Smooth muscle cell (in vitro differentiated cells): ENCODE data around the gene SLC38A7. TPM values are rescaled to one million over a fixed set of nuclear protein-coding genes. Genes with fewer than 3 reads are reported as not detected.

Experiments
- DNase-seq: peaks from one replicate; lab custom pipeline; 2025; ENCODE audit not compliant: unreplicated experiment; lab: John Stamatoyannopoulos, UW
- H2AFZ ChIP-seq: fragments of 200-600 bp; sonication (generic); 2 replicates; pipeline ENCODE4 v1.6.0; 2016; ENCODE audit warnings: antibody characterized with exemption, low read depth, mild to moderate bottlenecking
- H3F3A ChIP-seq: fragments of 200-600 bp; sonication (generic); 2 replicates; pipeline ENCODE4 v1.6.0; 2017; ENCODE audit warnings: antibody characterized with exemption, low read depth
- H3K27ac ChIP-seq: fragments of 200-600 bp; sonication (generic); 2 replicates; pipeline ENCODE4 v1.5.1; 2016; ENCODE audit warnings: low read depth, mild to moderate bottlenecking
- H3K27me3 ChIP-seq: fragments of 200-600 bp; sonication (generic); 2 replicates; pipeline ENCODE4 v1.6.1; 2016; ENCODE audit warnings: low read depth, mild to moderate bottlenecking
- H3K36me3 ChIP-seq: fragments of 200-600 bp; sonication (generic); 2 replicates; pipeline ENCODE4 v1.5.1; 2016; ENCODE audit warnings: low read depth
- H3K4me1 ChIP-seq: fragments of 200-600 bp; sonication (generic); 2 replicates; pipeline ENCODE4 v1.5.1; 2016; ENCODE audit warnings: low read depth
- H3K4me2 ChIP-seq: fragments of 200-600 bp; sonication (generic); 2 replicates; pipeline ENCODE4 v1.6.0; 2016; ENCODE audit warnings: mild to moderate bottlenecking
- H3K4me3 ChIP-seq: fragments of 200-600 bp; sonication (generic); 2 replicates; pipeline ENCODE4 v1.5.1; 2016; ENCODE audit warnings: mild to moderate bottlenecking
- H3K79me2 ChIP-seq: fragments of 200-600 bp; sonication (generic); 2 replicates; pipeline ENCODE4 v1.6.0; 2016; ENCODE audit warnings: low read depth, mild to moderate bottlenecking
- H3K9ac ChIP-seq: fragments of 200-600 bp; sonication (generic); 2 replicates; pipeline ENCODE4 v1.6.0; 2016; ENCODE audit warnings: low read depth
- H3K9me3 ChIP-seq: fragments of 200-600 bp; sonication (generic); replicated peaks from 2 replicates; pipeline ENCODE4 v1.5.1; 2016; ENCODE audit warnings: low read depth
- H4K20me1 ChIP-seq: fragments of 200-600 bp; sonication (generic); 2 replicates; pipeline ENCODE4 v1.6.0; 2016; ENCODE audit warnings: low read depth
- CTCF ChIP-seq: fragments of 200-600 bp; sonication (generic); IDR thresholded peaks from 2 replicates; pipeline ENCODE4 v1.5.1; 2017; ENCODE audit warnings: borderline replicate concordance, mild to moderate bottlenecking, antibody characterized with exemption; ENCODE audit not compliant: insufficient read depth, poor library complexity, severe bottlenecking
- WGBS: methylation state at CpG from one replicate; pipeline ENCODE4 v1.1.7; 2016; ENCODE audit warnings: low lambda C conversion rate; 5-methylcytosine and 5-hydroxymethylcytosine counted together
- polyA plus RNA-seq: library from polyadenylated mRNA; unstranded; fragments of >200 nt; fragmentation: Nextera tagmentation; extraction: Ambion mirVana; gene quantifications from 2 replicates; pipeline ENCODE4 v1.2.1, GENCODE V29; 2016
- total RNA-seq: library from RNA; depleted of rRNA; stranded (reverse); fragments of >200 nt; gene quantifications from 2 replicates; pipeline ENCODE4 v1.2.3, GENCODE V29; 2014

The SLC38A7 gene
- total and polyA plus RNA-seq, 2 experiments from 2014 or later: 9.8 to 15.9 TPM

- Histone ChIP-seq H3K27ac (no peak overlapping the region), H3K9me3 (no peaks in the 10 kb centered on the region), H3K9ac (no peak overlapping the region), H3K36me3 (peaks cover 4% of the 10 kb centered on the region), H2AFZ (no peak overlapping the region), H4K20me1 (peaks cover 77% of the 10 kb centered on the region), H3K4me2 (no peak overlapping the region), H3F3A (no peaks in the 10 kb centered on the region), H3K79me2 (peaks cover 50% of the 10 kb centered on the region), H3K4me3 (no peak overlapping the region), H3K4me1 (no peaks in the 10 kb centered on the region), H3K27me3 (no peaks in the 10 kb centered on the region)
- TF ChIP-seq CTCF: no peak
- DNase-seq: no peak
- 84% methylated on average over 9 of the region's 9 CpGs for WGBS
Observed at GRCh38 chr16:58727028-58727781, 42.6 kb upstream of the SLC38A7 start.

- Histone ChIP-seq H3K36me3 (peaks cover 12% of the 10 kb centered on the region), H2AFZ (no peak overlapping the region), H3K9me3 (no peaks in the 10 kb centered on the region), H3K4me3 (no peak overlapping the region), H3K27ac (no peak overlapping the region), H3K4me1 (no peaks in the 10 kb centered on the region), H4K20me1 (peaks cover 37% of the 10 kb centered on the region), H3F3A (no peaks in the 10 kb centered on the region), H3K79me2 (peaks cover 14% of the 10 kb centered on the region), H3K27me3 (no peaks in the 10 kb centered on the region), H3K9ac (no peak overlapping the region), H3K4me2 (no peak overlapping the region)
- no peak for DNase-seq
- no peak for TF ChIP-seq CTCF
- 32% methylated on average over 3 of the region's 3 CpGs for WGBS
Observed at GRCh38 chr16:58723109-58723508, 38.5 kb upstream of the SLC38A7 start.

DNA sequence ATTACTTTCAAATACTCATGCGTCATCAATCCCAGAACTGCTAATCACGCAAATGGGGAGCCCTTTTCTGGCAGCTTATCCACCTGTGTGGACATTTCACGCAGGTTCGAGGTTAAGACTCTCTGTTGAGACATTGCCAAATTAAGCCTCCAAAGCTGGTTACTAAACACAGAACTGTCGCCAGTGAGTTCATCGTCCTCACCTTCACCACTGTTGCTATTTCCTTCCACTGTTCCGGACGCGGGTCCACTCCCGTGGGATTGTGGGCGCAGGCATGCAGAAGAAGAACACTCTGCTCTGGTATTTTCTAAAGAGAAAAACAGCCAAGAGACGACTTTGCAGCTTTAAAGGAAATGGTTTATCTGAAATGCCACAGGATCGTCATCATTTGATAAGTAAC lies 33.4 kb upstream of the SLC38A7 start:
- no peak for DNase-seq
- no peaks in the 10 kb centered on the region for H3K27me3 ChIP-seq
- no peak overlapping the region for H3K4me2 ChIP-seq
- H4K20me1 ChIP-seq: peaks cover 3% of the 10 kb centered on the region
- no peaks in the 10 kb centered on the region for H3K4me1 ChIP-seq
- no peak for TF ChIP-seq CTCF
- WGBS: 98% methylated on average over 13 of the region's 13 CpGs
- no peaks in the 10 kb centered on the region for H3K79me2 ChIP-seq
- no peaks in the 10 kb centered on the region for H3K9me3 ChIP-seq
- H3K36me3 ChIP-seq: peaks cover 12% of the 10 kb centered on the region
- no peak overlapping the region for H3K4me3 ChIP-seq
- H3K27ac ChIP-seq: no peak overlapping the region
- H3K9ac ChIP-seq: no peak overlapping the region
- H2AFZ ChIP-seq: no peak overlapping the region
- no peaks in the 10 kb centered on the region for H3F3A ChIP-seq

DNA sequence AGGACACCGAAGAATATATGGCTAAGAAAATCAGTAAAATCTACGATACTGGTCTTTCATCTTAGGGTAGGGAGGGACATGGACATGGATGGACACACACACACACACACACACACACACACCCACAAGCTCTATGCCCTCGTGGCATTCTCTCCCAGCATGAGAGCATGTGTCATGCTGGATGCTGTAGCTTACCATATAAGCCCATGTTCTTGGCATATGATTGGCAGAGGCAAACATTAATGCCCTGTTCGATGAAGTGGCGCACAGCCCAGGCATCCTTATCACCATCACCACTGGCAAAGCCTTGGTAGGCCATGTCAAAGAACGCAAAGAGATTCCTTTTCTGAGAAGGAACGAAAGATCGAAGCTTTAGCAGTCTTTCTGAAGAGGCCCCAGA lies 31.9 kb upstream of the SLC38A7 start:
- H3K4me3 ChIP-seq: no peak overlapping the region
- no peaks in the 10 kb centered on the region for H4K20me1 ChIP-seq
- H3K27me3 ChIP-seq: no peaks in the 10 kb centered on the region
- no peak overlapping the region for H3K9ac ChIP-seq
- H3K4me1 ChIP-seq: no peaks in the 10 kb centered on the region
- no peak overlapping the region for H3K4me2 ChIP-seq
- H3K27ac ChIP-seq: no peak overlapping the region
- DNase-seq: no peak
- H3K9me3 ChIP-seq: no peaks in the 10 kb centered on the region
- WGBS: 97% methylated on average over 8 of the region's 8 CpGs
- H3K36me3 ChIP-seq: peaks cover 12% of the 10 kb centered on the region
- H2AFZ ChIP-seq: no peak overlapping the region
- no peaks in the 10 kb centered on the region for H3K79me2 ChIP-seq
- no peak for TF ChIP-seq CTCF
- no peaks in the 10 kb centered on the region for H3F3A ChIP-seq
